Measurements from ENCODE around the gene BMAL1. TPM values are rescaled to one million over a fixed set of nuclear protein-coding genes. Genes with fewer than 3 reads are reported as not detected.

BMAL1 gene
- total and polyA plus RNA-seq, 2 of the 8 experiments (the other 6 are each of a cell fraction or from before 2014, with no cell fraction given), result 6.8 to 6.9 TPM

DNA sequence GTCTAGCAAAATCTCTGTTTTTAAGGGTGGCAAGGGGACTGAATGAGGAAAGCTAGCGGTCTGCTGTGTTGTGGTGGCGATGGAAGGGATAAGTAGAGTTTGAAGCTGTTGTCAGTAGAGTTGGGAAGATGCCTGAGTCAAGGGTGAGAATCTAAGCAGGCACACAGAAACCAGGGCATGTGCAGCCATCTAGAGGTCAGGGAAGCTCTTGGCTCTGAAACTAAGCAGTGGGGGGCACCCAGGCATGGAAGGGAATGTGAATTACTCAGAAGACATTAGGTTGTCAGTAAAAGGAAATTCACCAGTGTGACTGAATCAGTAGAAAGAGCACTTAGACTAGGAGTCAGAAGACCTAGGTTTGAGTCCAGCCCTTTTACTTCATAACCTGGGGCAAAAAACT lies 15.4 kb downstream of the BMAL1 start:
- CTCF ChIA-PET (ENCODE audit: partially characterized antibody), result interaction anchor here (0.6 to 4.0 kb wide), 7 partner anchors 10 to 86 kb away, joined by 3 to 25 read pairs (median 5); no protein-coding TSS in a partner anchor
- no peak for TF ChIP-seq BCL11A (IDR thresholded peaks at IDR 0.05; ENCODE audit: low read depth in 2 of 2, low read length in 2 of 2)
- TF ChIP-seq GABPA (IDR thresholded peaks at IDR 0.05; ENCODE audit: borderline replicate concordance, insufficient read depth, low read length), result no peak
- TF ChIP-seq CBX8 (IDR thresholded peaks at IDR 0.05; ENCODE audit: borderline replicate concordance, low read depth, low read length), result no peak
- no peak for TF ChIP-seq GTF2F1 (IDR thresholded peaks at IDR 0.05; ENCODE audit: borderline replicate concordance, low read depth, low read length)
- no peak for TF ChIP-seq CHD2 (IDR thresholded peaks at IDR 0.05; ENCODE audit: low read length)
- no peak for TF ChIP-seq JUND (IDR thresholded peaks at IDR 0.05; ENCODE audit: low read length)
- TF ChIP-seq EGR1 (IDR thresholded peaks at IDR 0.05; ENCODE audit: borderline replicate concordance, low read depth, low read length), result no peak
- TF ChIP-seq SIRT6 (IDR thresholded peaks at IDR 0.05; ENCODE audit: low read length), result no peak
- TF ChIP-seq CTCF (IDR thresholded peaks at IDR 0.05; ENCODE audit: control extremely low read depth in 1 of 3, insufficient read depth in 1 of 3, low read depth in 1 of 3, low read length in 3 of 3), result peak; percentile 18 to 29 (median 24); a peak in 3 of 4 replicates
- TF ChIP-seq BACH1 (IDR thresholded peaks at IDR 0.05; ENCODE audit: low read length), result no peak
- TF ChIP-seq RAD21 (IDR thresholded peaks at IDR 0.05 in 1 of 2, conservative IDR thresholded peaks at IDR 0.05 in 1 of 2; ENCODE audit: low read depth in 2 of 2, low read length in 2 of 2), result peak; percentile 51 to 59

More for the DNA sequence above, 15.4 kb downstream of the BMAL1 start:
- H2BK15ac ChIP-seq (ENCODE audit: low read length), result no peak overlapping the region
- POLR2A ChIA-PET (ENCODE audit: partially characterized antibody), result no interaction called here
- H3K56ac ChIP-seq (replicated peaks; ENCODE audit: insufficient read length, low read depth, low read length), result no peak overlapping the region
- H3K23ac ChIP-seq (ENCODE audit: insufficient read length), result no peak overlapping the region
- H3K4me3 ChIP-seq (ENCODE audit: extremely low read depth in 1 of 4, insufficient read depth in 2 of 4, low read depth in 3 of 4, low read length in 4 of 4), result no peak overlapping the region
- no peak overlapping the region for H2AK5ac ChIP-seq (ENCODE audit: low read depth, low read length)
- H3K4me2 ChIP-seq (ENCODE audit: insufficient read depth in 1 of 2, low read depth in 2 of 2, low read length in 2 of 2), result no peak overlapping the region
- H3K4ac ChIP-seq (replicated peaks; ENCODE audit: insufficient read length, low read depth, low read length), result no peak overlapping the region
- no peaks in the 10 kb centered on the region for H3K9me3 ChIP-seq (ENCODE audit: insufficient read depth in 2 of 2, low read depth in 1 of 2, low read length in 1 of 2)
- H3K79me2 ChIP-seq (ENCODE audit: control insufficient read depth in 1 of 2, insufficient read depth in 2 of 2, low read length in 2 of 2), result no peaks in the 10 kb centered on the region
- peaks cover 2 to 7% of the 10 kb centered on the region in 2 experiments for H4K20me1 ChIP-seq (replicated peaks in 1 of 2; ENCODE audit: control insufficient read depth in 1 of 2, insufficient read depth in 2 of 2, low read length in 2 of 2)
- H3K4me1 ChIP-seq (replicated peaks in 1 of 4; ENCODE audit: control insufficient read depth in 3 of 4, insufficient read depth in 4 of 4, low read length in 3 of 4), result no peaks in the 10 kb centered on the region
- H3K27ac ChIP-seq (ENCODE audit: low read depth, low read length), result no peak overlapping the region
- no peak overlapping the region for H4K5ac ChIP-seq (ENCODE audit: insufficient read length, low read depth, low read length)
- no peaks in the 10 kb centered on the region for H3K36me3 ChIP-seq (ENCODE audit: control insufficient read depth in 2 of 4, insufficient read depth in 4 of 4, low read length in 3 of 4)
- H3K18ac ChIP-seq (ENCODE audit: extremely low read depth, low read length), result no peak overlapping the region
- H3K79me1 ChIP-seq (ENCODE audit: low read depth, low read length), result peaks cover 3% of the 10 kb centered on the region; the same call in 1 of the 2 replicates
- H3K27me3 ChIP-seq (replicated peaks in 1 of 4; ENCODE audit: control insufficient read depth in 3 of 4, extremely low read depth in 1 of 4, insufficient read depth in 3 of 4, low read length in 3 of 4), result no peaks in the 10 kb centered on the region
- peak; percentile 24 for FAIRE-seq
- H4K8ac ChIP-seq (ENCODE audit: extremely low read depth, insufficient read depth, low read length), result no peak overlapping the region
- no peak overlapping the region for H4K91ac ChIP-seq (replicated peaks; ENCODE audit: insufficient read length, low read length)
- H2BK5ac ChIP-seq (ENCODE audit: low read depth, low read length), result no peak overlapping the region
- H3K9ac ChIP-seq (replicated peaks in 1 of 4; ENCODE audit: extremely low read depth in 1 of 4, low read depth in 3 of 4, low read length in 3 of 4), result no peak overlapping the region
- no peak overlapping the region for H2BK20ac ChIP-seq (ENCODE audit: low read length)
- H3K23me2 ChIP-seq (ENCODE audit: low read depth, low read length), result no peaks in the 10 kb centered on the region
- WGBS, 2 experiments (ENCODE audit: extremely low coverage in 1 of 2, insufficient coverage in 1 of 2, insufficient read length in 1 of 2, insufficient replicate concordance in 2 of 2, low coverage in 1 of 2, low lambda C conversion rate in 2 of 2, missing lambda C conversion rate in 1 of 2), result 90% methylated on average over 2 of the region's 2 CpGs; no CpG with 5 or more reads in 1 of the 2 experiments
- H2BK120ac ChIP-seq (replicated peaks; ENCODE audit: low read depth, low read length), result no peak overlapping the region
- no peak for DNase-seq (ENCODE audit: low read depth in 1 of 2, low spot score in 2 of 2)
- H3K14ac ChIP-seq (ENCODE audit: insufficient read length), result no peak overlapping the region
- no peak overlapping the region for H2BK12ac ChIP-seq (ENCODE audit: low read depth, low read length)
- no peak overlapping the region for H2AFZ ChIP-seq (ENCODE audit: low read length)

Measured in H1 (cell line).